ENCODE measurements around the gene CNNM2. TPM values are rescaled to one million over a fixed set of nuclear protein-coding genes. Genes with fewer than 3 reads are reported as not detected.

CNNM2 gene
- total RNA-seq, 1 experiment from 2014 or later: 23.1 TPM

- H4K20me1 ChIP-seq (ENCODE audit: insufficient read depth): no peaks in the 10 kb centered on the region
- ATAC-seq (no peak), DNase-seq (ENCODE audit: low read depth, low spot score) (no peak)
- H3K27ac ChIP-seq (ENCODE audit: low read depth, low read length): no peak overlapping the region
- POLR2A ChIA-PET: no interaction called here
- RAD21 ChIA-PET (ENCODE audit: low non-redundant PET in 1 of 2, low total read pairs in 2 of 2, uncharacterized antibody in 2 of 2, unreplicated experiment in 2 of 2): no interaction called here
- intact Hi-C loops (cut with micrococcal nuclease): no loop called here
- no peak for TF ChIP-seq ELF1 (IDR thresholded peaks at IDR 0.05; ENCODE audit: borderline replicate concordance, low read depth)
- TF ChIP-seq ZBTB33 (IDR thresholded peaks at IDR 0.05; ENCODE audit: extremely low read depth, insufficient replicate concordance, low read length): no peak
- no peak overlapping the region for H2AFZ ChIP-seq (ENCODE audit: low read depth, low read length, poor library complexity, severe bottlenecking)
- H3K9me2 ChIP-seq (ENCODE audit: insufficient read depth): no peaks in the 10 kb centered on the region
- H3K27me3 ChIP-seq (ENCODE audit: insufficient read depth, low read length): no peaks in the 10 kb centered on the region
- H3K4me1 ChIP-seq (ENCODE audit: control insufficient read depth in 1 of 2, insufficient read depth in 2 of 2, low read length in 2 of 2): peaks cover 0 to 5% of the 10 kb centered on the region in 2 experiments; a peak in 1 of 4 replicates
- CTCF ChIA-PET: no interaction called here
- no peaks in the 10 kb centered on the region for H3K9me3 ChIP-seq (ENCODE audit: control insufficient read depth in 1 of 2, insufficient read depth in 1 of 2, low read depth in 1 of 2, low read length in 2 of 2)
- no peak overlapping the region for H3K4me2 ChIP-seq (ENCODE audit: low read length)
- no peaks in the 10 kb centered on the region; a peak in 1 of 4 replicates for H3K36me3 ChIP-seq (ENCODE audit: control insufficient read depth in 1 of 2, insufficient read depth in 2 of 2, low read length in 2 of 2)
- BruUV-seq (replicated peaks): no TSS peak
- H3K9ac ChIP-seq (ENCODE audit: low read length): no peak overlapping the region
- no peaks in the 10 kb centered on the region for H3K79me2 ChIP-seq (ENCODE audit: insufficient read depth, low read length)
- H3K4me3 ChIP-seq (replicated peaks in 1 of 2; ENCODE audit: low read depth in 1 of 2, low read length in 2 of 2): no peak overlapping the region
Measured at GRCh38 chr10:103078676-103079075, 160.6 kb downstream of the CNNM2 start.

GRCh38 chr10:103079100-103079499 is 161.0 kb downstream of the CNNM2 start:
- H3K36me3 ChIP-seq (ENCODE audit: control insufficient read depth in 1 of 2, insufficient read depth in 2 of 2, low read length in 2 of 2): no peaks in the 10 kb centered on the region; a peak in 1 of 4 replicates
- no peaks in the 10 kb centered on the region for H4K20me1 ChIP-seq (ENCODE audit: insufficient read depth)
- ATAC-seq: no peak
- RAD21 ChIA-PET (ENCODE audit: low non-redundant PET in 1 of 2, low total read pairs in 2 of 2, uncharacterized antibody in 2 of 2, unreplicated experiment in 2 of 2): no interaction called here
- no peak overlapping the region for H3K4me2 ChIP-seq (ENCODE audit: low read length)
- H3K9ac ChIP-seq (ENCODE audit: low read length): no peak overlapping the region
- no peaks in the 10 kb centered on the region for H3K27me3 ChIP-seq (ENCODE audit: insufficient read depth, low read length)
- POLR2A ChIA-PET: no interaction called here
- H3K79me2 ChIP-seq (ENCODE audit: insufficient read depth, low read length): no peaks in the 10 kb centered on the region
- H3K9me3 ChIP-seq (ENCODE audit: control insufficient read depth in 1 of 2, insufficient read depth in 1 of 2, low read depth in 1 of 2, low read length in 2 of 2): no peaks in the 10 kb centered on the region
- no peaks in the 10 kb centered on the region for H3K9me2 ChIP-seq (ENCODE audit: insufficient read depth)
- BruUV-seq (replicated peaks): no TSS peak
- no peak for DNase-seq (ENCODE audit: low read depth, low spot score)
- intact Hi-C loops (cut with micrococcal nuclease): no loop called here
- no peak overlapping the region for H3K4me3 ChIP-seq (replicated peaks in 1 of 2; ENCODE audit: low read depth in 1 of 2, low read length in 2 of 2)
- peaks cover 0 to 5% of the 10 kb centered on the region in 2 experiments; a peak in 1 of 4 replicates for H3K4me1 ChIP-seq (ENCODE audit: control insufficient read depth in 1 of 2, insufficient read depth in 2 of 2, low read length in 2 of 2)
- H2AFZ ChIP-seq (ENCODE audit: low read depth, low read length, poor library complexity, severe bottlenecking): no peak overlapping the region
- CTCF ChIA-PET: interaction anchor here (0.6 kb wide), 1 partner anchor 212 kb away, joined by 4 read pairs; no protein-coding TSS in a partner anchor
- H3K27ac ChIP-seq (ENCODE audit: low read depth, low read length): no peak overlapping the region
- no peak for TF ChIP-seq CBX3 (IDR thresholded peaks at IDR 0.05; ENCODE audit: low read depth)
- no peak for TF ChIP-seq EGR1 (IDR thresholded peaks at IDR 0.05; ENCODE audit: low read depth)
- TF ChIP-seq ATF3 (IDR thresholded peaks at IDR 0.05): no peak
- no peak for TF ChIP-seq RAD21 (IDR thresholded peaks at IDR 0.05; ENCODE audit: low read depth)
- no peak for TF ChIP-seq SRF (IDR thresholded peaks at IDR 0.05; ENCODE audit: low read depth)
- TF ChIP-seq, protein P1, sequence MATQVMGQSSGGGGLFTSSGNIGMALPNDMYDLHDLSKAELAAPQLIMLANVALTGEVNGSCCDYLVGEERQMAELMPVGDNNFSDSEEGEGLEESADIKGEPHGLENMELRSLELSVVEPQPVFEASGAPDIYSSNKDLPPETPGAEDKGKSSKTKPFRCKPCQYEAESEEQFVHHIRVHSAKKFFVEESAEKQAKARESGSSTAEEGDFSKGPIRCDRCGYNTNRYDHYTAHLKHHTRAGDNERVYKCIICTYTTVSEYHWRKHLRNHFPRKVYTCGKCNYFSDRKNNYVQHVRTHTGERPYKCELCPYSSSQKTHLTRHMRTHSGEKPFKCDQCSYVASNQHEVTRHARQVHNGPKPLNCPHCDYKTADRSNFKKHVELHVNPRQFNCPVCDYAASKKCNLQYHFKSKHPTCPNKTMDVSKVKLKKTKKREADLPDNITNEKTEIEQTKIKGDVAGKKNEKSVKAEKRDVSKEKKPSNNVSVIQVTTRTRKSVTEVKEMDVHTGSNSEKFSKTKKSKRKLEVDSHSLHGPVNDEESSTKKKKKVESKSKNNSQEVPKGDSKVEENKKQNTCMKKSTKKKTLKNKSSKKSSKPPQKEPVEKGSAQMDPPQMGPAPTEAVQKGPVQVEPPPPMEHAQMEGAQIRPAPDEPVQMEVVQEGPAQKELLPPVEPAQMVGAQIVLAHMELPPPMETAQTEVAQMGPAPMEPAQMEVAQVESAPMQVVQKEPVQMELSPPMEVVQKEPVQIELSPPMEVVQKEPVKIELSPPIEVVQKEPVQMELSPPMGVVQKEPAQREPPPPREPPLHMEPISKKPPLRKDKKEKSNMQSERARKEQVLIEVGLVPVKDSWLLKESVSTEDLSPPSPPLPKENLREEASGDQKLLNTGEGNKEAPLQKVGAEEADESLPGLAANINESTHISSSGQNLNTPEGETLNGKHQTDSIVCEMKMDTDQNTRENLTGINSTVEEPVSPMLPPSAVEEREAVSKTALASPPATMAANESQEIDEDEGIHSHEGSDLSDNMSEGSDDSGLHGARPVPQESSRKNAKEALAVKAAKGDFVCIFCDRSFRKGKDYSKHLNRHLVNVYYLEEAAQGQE (IDR thresholded peaks at IDR 0.05; ENCODE audit: low read depth): no peak
- TF ChIP-seq TCF7L2 (IDR thresholded peaks at IDR 0.05; ENCODE audit: borderline replicate concordance, extremely low read depth, insufficient read depth, insufficient read length): no peak
- no peak for TF ChIP-seq MAX (IDR thresholded peaks at IDR 0.05)
- TF ChIP-seq ZBTB33 (IDR thresholded peaks at IDR 0.05; ENCODE audit: extremely low read depth, insufficient replicate concordance, low read length): no peak
- no peak for TF ChIP-seq JUND (IDR thresholded peaks at IDR 0.05)
- TF ChIP-seq SP1 (IDR thresholded peaks at IDR 0.05; ENCODE audit: low read depth): no peak
- no peak for TF ChIP-seq POLR2A (IDR thresholded peaks at IDR 0.05; ENCODE audit: borderline replicate concordance, extremely low read depth, insufficient read depth, insufficient read length)
